Effector CD8-positive, alpha-beta T cell (primary cell): ENCODE results near the gene ALDH18A1.

Experiments used
- DNase-seq: peaks from one replicate; lab custom pipeline; 2025; lab: John Stamatoyannopoulos, UW

The ALDH18A1 gene

GRCh38 chr10:95579292-95579691, 77.2 kb downstream of the ALDH18A1 start:
- no peak for DNase-seq

GRCh38 chr10:95578619-95579018, 77.9 kb downstream of the ALDH18A1 start:
- no peak for DNase-seq

GRCh38 chr10:95574649-95575365, 81.7 kb downstream of the ALDH18A1 start:
- DNase-seq: no peak

- DNase-seq: no peak
Measured at GRCh38 chr10:95573964-95574604, 82.4 kb downstream of the ALDH18A1 start.

DNA sequence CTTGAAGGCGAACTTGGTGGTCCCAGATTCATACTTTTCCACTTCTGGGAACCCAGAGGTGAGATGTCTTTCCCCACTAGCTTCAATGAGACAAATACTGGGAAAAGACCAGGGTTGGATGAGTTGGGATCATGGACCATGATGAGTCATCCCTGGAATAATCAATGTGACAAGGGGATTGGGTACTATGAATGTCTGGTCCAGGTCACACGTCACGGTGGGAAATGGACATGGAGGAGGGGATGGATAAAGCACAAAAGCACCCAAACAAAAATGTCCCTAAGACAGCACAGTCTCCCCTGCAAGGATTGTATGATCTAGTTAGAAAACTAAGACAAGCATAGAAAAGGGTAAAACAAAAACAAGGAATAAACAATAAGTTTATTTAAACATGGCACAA, 83.0 kb downstream of the ALDH18A1 start:
- no peak for DNase-seq

GRCh38 chr10:95572131-95572820, 84.2 kb downstream of the ALDH18A1 start:
- DNase-seq: no peak

DNA sequence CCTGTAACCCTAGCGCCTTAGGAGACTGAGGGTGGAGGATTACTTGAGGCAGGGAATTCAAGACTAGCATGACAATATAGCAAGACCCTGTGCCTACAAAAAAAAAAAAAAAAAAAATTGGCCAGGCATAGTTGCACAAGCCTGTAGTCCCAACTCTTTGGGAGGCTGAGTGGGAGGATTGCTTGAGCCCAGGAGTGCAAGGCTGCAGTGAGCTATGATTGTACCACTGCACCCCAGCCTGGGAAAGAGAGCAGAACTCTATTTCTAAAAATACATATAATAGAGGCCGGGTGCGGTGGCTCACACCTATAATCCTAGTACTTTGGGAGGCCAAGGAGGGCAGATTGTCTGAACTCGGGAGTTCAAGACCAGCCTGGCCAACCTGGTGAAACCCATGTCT, 85.1 kb downstream of the ALDH18A1 start:
- no peak for DNase-seq

DNA sequence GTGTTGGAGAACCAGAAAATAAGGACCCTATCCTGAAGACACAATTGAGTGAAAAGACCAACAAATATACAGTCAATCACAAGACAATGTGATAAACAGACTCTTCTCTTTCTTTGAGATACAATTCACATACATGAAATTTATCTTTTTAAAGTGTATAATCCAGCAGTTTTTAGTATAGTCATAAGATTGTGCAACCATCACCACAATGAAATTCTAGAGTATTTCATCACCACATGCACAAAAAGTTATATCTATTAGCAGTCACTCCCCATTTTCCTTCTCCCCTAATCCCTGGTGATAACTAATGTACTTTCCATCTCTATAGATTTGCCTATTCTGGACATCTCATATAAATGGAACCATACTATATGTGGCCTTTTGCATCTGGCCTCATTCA, 87.1 kb downstream of the ALDH18A1 start:
- DNase-seq: no peak

DNA sequence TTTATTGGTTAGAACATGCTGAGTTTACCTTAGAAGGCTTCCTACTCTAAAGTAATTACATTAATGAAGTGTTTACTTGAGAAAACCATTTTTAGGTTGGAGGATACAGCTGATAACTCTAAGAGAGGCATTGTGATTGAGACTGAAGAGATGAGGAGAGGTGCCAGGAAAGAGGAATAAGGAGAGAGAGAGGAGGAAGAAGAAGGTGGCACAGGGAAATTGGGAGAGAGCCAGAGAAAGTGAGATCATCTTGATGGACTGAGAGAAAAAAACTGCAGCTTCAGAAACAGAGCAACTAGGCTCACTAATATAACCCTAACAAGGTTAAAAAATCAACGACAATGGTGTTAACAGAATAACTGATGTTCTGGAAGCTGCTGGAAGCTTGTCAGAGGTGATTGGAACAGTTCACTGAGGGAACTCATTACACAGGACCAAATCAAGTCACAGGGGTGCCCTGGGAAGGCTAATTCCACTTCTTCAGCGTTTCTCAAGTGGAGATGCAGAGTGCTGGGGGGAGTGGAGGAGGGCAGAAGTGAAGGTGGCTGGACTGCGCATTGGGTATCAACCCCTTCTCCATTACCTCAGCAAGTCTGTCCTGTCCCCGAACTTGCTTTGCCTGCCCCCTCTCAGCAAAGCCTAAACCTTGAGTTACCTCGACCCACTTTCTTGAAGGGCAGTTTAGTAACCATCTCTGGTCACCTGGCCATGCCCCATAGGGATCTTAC, 88.4 kb downstream of the ALDH18A1 start:
- DNase-seq: no peak

DNA sequence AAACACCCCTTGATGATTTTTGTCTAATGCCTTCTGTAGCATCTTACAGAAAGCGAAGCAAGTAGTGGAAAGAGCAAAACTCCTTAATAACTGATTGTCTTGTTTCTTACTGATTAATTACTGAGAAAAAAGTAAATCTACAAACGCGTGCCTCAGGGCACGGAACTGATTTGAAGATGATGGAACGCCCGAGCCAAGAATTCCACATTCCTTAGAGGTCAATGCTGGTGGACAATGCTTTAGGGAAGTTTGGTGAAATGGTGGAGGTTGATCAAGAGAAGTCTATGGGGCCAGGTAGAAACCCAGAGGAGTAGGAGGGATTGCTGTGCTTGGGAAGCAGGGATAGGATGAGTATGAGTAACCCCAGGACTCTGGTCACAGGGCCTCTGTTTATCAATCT, 90.4 kb downstream of the ALDH18A1 start:
- no peak for DNase-seq

- no peak for DNase-seq
Measured at GRCh38 chr10:95565336-95565735, 91.2 kb downstream of the ALDH18A1 start.

DNA sequence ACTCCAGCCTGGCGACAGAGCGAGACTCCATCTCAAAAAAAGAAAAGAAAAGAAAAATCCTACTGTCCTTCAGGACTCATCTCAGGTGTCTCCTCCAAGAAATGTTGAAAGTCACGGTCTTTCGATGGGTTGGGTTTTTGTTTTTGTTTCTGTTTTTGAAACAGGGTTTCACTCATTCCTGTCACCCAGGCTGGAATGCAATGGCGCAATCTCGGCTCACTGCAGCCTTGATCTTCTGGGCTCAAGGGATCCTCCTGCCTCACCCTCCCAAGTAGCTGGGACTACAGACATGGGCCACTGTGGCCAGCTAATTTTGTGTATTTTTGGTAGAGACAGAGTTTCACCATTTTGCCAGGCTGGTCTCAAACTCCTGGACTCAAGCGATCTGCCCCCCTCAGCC, 92.2 kb downstream of the ALDH18A1 start:
- DNase-seq: no peak

DNA sequence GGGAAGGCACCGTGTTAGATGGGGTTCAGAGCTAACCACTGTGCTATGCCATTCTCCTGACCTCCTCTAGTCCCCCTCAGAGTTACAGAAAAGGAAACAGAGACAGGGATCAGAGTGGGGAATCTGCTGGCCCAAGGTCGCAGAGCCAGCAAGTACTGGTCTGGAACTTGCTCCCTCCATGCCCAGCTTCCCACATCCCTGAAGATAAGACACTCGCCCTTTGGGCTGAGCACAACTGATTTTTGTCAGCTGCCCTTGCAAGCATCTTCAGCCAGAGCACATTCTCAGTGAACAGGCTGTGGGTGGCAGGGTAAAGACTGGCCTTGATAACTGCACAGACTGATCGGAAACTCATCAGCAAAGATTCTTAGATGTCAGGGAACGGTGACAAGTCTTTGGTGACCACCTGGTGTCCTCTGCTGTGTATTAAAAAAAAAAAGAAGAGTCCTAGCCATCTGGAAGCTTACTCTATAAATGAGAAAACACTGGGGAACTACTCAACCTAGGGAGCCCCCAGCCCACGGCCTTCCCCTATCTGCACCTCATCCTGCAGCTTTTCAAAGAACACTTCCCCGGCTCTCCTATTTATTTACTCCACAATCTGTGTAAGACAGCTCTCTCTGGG, 94.1 kb downstream of the ALDH18A1 start:
- no peak for DNase-seq

DNA sequence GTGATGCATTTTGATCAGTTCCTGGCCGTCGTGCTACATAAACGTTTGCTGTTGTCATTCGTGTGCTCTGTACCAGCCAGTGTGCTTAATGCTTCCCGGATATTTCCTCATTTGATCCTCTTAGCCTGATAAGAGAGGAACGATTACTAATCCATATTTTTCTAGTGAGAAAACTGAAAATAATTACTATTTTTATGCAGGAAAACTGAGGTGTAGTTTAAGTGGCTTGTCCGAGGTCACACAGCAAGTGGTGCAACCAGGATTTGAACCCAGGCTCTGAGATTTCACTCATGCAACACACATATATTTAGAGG, 94.7 kb downstream of the ALDH18A1 start:
- no peak for DNase-seq

GRCh38 chr10:95561177-95561863, 95.2 kb downstream of the ALDH18A1 start, which contains the start of gene SORBS1:
Gene SORBS1, minus strand, starts transcription at chr10:95561371. Its CDS starts 120,236 bp downstream, at chr10:95441135.
- DNase-seq: peak; percentile 77

DNA sequence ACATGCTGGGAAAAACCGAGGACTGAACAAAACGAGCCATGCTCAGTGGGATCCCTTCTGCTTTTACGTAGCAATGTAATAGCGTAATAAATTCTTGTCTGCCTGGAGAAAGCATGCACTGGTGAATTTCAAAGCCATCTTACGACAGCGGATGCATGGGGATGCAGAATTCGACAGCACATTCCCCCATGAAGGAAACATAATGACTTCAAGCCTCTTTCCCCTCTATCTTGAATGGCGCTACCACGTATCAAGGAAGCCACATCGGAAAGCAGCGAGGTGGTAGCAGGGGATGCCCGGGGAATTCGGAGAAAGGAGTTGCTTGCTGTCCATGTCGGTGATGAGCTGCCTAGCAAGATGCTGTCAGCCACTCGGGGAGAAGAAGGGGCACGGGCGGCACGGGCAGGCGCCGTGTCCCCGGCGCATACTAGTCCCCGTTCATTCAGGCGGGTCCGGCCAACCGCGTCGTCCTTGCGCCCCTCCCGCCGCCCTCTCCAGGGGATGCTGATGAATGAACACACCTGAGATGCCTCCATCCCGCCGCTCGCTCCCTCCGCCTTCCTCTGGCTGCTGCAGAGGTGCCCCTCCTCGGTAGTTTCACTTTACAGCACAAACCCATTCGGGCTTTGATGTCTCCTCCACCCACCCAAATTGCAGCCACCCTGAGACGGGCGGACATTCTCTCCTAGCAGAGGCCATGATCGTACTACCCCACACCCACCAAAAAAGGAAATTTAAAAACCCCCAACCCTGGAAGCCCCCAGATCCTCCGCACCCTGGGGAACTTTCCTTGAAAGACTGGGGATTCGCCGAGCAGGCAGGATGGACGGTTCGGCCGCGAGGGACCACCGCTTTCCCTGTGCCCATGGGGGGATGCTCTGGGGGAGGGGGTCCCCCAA, 96.0 kb downstream of the ALDH18A1 start:
- DNase-seq: peak; percentile 16

DNA sequence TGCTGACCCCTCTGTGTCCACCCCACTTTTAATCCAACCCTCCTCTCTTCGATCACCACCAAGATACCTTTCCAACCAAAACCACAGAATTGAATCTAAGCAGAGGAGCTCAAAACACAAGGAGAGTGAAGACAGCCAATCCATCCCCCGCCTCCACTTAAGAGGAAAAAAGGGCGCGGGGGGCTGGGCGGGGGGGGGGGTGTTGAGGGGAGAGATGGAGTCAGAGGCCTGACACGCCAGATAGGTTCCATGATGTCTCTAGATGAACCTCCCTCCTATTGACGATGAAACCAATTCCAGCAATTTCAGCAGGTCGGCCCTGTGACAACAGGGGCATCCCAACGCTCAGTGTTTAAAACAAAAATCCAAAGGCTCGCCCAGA, 96.6 kb downstream of the ALDH18A1 start:
- no peak for DNase-seq

DNA sequence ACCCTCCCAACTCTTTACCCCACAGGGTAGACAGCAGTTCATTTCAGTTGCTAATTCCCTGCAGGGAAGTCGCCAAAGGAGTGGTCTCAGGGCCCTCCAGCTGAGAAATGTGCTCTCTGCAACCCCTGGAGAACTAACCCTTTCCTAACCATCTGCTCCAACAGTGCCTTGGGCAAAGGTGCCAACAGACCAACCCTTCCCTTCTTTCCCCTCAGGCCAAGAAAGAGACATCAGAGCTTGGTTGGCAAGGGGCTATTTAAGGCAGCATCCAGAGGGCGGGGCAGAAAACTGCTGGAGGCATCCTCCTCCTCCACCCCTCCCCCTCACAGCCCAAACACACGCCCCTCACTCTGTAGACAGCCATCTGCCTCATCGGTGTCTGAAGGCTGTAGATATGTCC, 97.0 kb downstream of the ALDH18A1 start:
- no peak for DNase-seq

DNA sequence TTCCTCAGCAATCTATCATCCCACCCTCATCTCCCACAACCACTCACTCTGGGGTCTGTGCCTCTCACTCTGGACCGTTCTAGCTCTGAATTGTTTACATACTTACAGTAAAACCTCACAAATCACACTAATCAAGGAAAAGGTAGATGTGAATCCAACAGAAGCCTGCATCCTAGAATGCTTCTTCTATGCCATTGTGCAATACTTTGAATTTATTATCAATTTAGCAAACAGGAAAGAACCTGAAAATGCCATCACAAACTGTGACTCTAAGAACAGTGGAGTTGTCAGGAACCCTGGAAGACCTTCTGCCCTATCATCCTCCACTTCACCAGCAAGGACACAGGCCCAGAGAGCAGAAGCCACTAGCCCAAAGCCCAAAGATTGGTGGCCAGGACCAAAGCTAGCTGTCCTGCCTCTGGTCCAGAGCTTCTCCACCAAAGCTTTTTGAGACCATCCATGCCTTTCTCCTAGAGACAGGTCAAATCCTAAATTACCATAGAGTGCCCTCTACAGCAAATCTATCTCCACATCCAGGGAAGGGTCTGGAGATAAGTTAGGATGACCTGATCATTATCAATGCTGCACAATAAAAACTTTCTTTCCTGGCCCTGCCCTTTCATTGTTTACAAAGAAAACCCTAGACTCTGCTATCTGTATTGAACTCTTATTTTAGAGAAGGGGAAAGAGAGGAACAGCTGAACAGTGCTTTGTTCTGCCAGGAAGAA, 97.8 kb downstream of the ALDH18A1 start:
- no peak for DNase-seq
